Ishikawa (cell line): ENCODE measurements around the gene TTC13.

Experiments
- CEBPB ChIP-seq: IDR thresholded peaks from 2 replicates; pipeline ENCODE4 v1.6.1; 2012
- CREB1 ChIP-seq: IDR thresholded peaks from 2 replicates; pipeline ENCODE4 v1.6.1; 2012; ENCODE audit warnings: low read depth
- EGR1 ChIP-seq: IDR thresholded peaks from 2 replicates; pipeline ENCODE4 v1.6.1; 2012
- EP300 ChIP-seq: IDR thresholded peaks from 2 replicates; pipeline ENCODE4 v1.6.1; 2012; ENCODE audit warnings: borderline replicate concordance
- FOXM1 ChIP-seq: IDR thresholded peaks from 2 replicates; pipeline ENCODE4 v1.6.1; 2012; ENCODE audit warnings: low read depth, borderline replicate concordance
- MAX ChIP-seq: IDR thresholded peaks from 2 replicates; pipeline ENCODE4 v1.6.1; 2012
- NFIC ChIP-seq: IDR thresholded peaks from 2 replicates; pipeline ENCODE4 v1.6.1; 2012
- RAD21 ChIP-seq: IDR thresholded peaks from 2 replicates; pipeline ENCODE4 v1.6.1; 2012; ENCODE audit warnings: low read depth
- REST ChIP-seq: IDR thresholded peaks from 2 replicates; pipeline ENCODE4 v1.6.1; 2012; ENCODE audit warnings: low read depth, mild to moderate bottlenecking
- TAF1 ChIP-seq: IDR thresholded peaks from 2 replicates; pipeline ENCODE4 v1.6.1; 2012; ENCODE audit warnings: low read depth, mild to moderate bottlenecking
- TCF12 ChIP-seq: IDR thresholded peaks from 2 replicates; pipeline ENCODE4 v1.6.1; 2012; ENCODE audit warnings: low read depth
- TEAD4 ChIP-seq: IDR thresholded peaks from 2 replicates; pipeline ENCODE4 v1.6.1; 2012
- YY1 ChIP-seq: IDR thresholded peaks from 2 replicates; pipeline ENCODE4 v1.6.1; 2012; ENCODE audit warnings: low read depth
- ZBTB7A ChIP-seq: IDR thresholded peaks from 2 replicates; pipeline ENCODE4 v1.6.1; 2012; ENCODE audit warnings: low read depth
- TF ChIP-seq, protein P1 (sequence below): IDR thresholded peaks from 2 replicates; pipeline ENCODE4 v1.6.1; 2012

The TTC13 gene

DNA sequence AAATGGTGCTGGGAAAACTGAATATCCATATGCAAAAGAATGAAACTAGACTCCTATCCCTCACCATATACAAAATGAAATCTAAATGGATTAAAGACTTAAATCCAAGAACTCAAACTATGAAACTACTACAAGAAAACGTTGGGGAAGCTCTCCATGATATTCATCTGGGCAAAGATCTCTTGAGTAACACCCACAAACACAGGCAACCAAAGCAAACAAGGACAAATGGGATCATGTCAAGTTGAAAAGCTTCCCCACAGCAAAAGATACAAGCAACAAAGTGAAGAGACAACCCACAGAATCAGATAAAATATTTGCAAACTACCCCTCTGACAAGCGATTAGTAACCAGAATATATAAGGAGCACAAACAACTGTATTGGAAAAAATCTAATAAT lies 13.8 kb downstream of the TTC13 start:
- TF ChIP-seq MAX (no peak), TEAD4 (no peak), EP300 (no peak), FOXM1 (no peak), CEBPB (no peak), NFIC (no peak), ZBTB7A (no peak), CREB1 (no peak), REST (no peak), TAF1 (no peak), RAD21 (no peak), TCF12 (no peak), EGR1 (no peak), YY1 (no peak)
- TF ChIP-seq, protein P1, sequence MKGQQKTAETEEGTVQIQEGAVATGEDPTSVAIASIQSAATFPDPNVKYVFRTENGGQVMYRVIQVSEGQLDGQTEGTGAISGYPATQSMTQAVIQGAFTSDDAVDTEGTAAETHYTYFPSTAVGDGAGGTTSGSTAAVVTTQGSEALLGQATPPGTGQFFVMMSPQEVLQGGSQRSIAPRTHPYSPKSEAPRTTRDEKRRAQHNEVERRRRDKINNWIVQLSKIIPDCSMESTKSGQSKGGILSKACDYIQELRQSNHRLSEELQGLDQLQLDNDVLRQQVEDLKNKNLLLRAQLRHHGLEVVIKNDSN = no peak

- TF ChIP-seq RAD21 (no peak), EGR1 (no peak), ZBTB7A (no peak), MAX (no peak), REST (no peak)
- TF ChIP-seq, protein P1 = no peak
Observed at GRCh38 chr1:230958370-230958769, 20.3 kb downstream of the TTC13 start.

GRCh38 chr1:230957580-230957989 lies 21.1 kb downstream of the TTC13 start:
- TF ChIP-seq ZBTB7A (no peak), NFIC (no peak), CREB1 (no peak), REST (no peak), EP300 (no peak), FOXM1 (no peak), EGR1 (no peak), YY1 (no peak), TCF12 (no peak), TEAD4 (no peak), MAX (no peak)
- TF ChIP-seq, protein P1 = no peak

- TF ChIP-seq YY1 (no peak), TCF12 (no peak), EP300 (no peak)
Observed at GRCh38 chr1:230950404-230950803, 28.3 kb downstream of the TTC13 start.

DNA sequence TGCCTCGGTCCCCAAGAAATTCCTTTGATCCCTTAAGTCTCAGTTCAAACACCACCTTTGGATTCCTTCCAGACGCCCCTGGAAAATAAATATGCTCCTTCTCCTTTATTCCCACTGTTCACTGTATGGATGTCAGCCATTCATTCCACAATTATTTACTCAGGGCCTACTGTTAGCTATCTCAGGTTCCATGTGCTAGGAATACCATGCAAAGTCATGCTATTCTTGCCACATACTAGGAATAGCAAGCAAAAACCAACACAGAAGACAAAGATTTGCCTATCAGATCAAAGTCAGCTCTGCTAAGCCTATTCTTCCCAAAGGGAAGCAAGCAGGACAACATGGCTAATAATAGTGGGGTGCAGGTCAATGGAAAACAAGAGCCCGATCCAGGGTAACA lies 29.8 kb downstream of the TTC13 start:
- TF ChIP-seq, protein P1 = no peak
- TF ChIP-seq RAD21 (no peak), REST (no peak), YY1 (no peak), TEAD4 (no peak), MAX (no peak), CEBPB (no peak), TCF12 (no peak)
